GM19438 (cell line): ENCODE data around the gene TIMM17A.

Experiments used
- ATAC-seq: cut with Tn5 transposase; IDR thresholded peaks from one replicate; pipeline ENCODE4 v1.9.1; 2021; ENCODE audit warnings: low read depth; ENCODE audit not compliant: unreplicated experiment

The TIMM17A gene

DNA sequence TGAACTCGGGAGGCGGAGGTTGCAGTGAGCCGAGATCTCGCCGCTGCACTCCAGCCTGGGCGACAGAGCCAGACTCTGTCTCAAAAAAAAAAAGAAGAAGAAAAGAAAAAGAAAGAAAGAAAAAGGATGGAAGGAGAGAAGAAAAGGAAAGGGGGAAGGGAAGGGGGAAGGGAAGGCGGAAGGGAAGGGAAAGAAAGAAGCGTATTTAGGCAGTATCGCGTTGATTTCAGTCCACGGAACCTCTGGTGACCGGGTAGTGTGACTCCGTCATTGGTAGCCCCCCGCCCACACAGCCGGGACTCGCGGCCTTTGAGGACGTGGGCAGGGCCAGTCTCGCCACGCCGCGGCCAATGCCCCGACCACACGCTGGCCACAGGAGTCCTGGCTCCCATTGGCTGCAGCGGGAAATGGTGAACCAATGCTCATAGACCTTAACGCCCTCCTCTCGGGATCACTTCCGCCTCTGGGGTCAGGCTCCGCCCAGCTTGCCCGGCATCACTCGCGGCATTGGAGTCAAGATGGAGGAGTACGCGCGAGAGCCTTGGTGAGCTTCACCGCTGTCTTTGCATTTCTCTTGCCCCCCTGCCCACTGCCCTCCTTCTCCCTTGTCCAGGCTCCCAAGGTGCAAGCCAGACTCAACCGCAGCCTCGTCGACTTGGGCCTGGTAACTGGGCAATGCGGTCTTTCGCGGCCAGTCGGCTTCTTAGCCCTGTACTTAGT, at the start of gene TIMM17A:
Gene TIMM17A (plus strand): TSS at position 495 of the 720 bp plus-strand sequence. CDS start 24 bp downstream, at position 519.
- ATAC-seq = peak; percentile 100

- no peak for ATAC-seq
These were observed 49.0 kb upstream of the TIMM17A start for GRCh38 chr1:201906336-201906735.

GRCh38 chr1:201907621-201908020, 47.7 kb upstream of the TIMM17A start:
- ATAC-seq = no peak

DNA sequence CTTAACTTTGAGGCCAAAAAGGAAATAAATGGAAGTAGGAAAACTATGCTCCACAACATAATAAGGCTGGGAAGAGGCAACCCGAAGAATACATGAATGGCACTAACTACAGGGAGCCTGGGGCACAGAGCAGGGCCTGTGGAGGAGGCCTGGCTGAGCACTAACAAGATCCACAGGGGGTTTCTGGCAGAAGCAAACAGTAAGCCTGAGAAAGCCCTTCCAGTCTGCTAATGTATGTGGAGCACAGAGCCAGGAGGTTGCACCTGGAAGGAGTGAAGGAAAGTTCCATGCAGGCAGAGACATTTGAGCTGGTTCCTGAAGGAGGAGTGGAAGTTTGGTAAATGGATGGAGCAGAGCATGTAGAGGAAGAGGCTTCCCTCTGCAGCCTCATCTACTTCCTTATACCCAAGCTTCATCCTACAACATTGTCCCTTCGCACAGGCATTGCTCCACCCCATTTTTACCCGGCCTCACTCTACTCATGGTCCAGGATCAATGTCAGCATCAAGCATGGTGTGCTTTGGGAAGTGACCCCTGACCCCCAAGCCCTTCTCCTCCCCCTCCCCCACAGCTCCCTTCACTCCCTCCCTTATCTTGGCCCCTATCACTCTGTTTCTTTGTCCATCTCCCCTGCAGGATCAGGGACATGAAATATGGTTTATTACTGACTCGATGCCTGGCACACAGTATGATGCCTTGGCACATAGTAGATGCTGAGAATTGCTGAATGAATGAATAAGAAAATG, 43.3 kb upstream of the TIMM17A start:
- ATAC-seq = no peak

GRCh38 chr1:201912832-201913231, 42.5 kb upstream of the TIMM17A start:
- no peak for ATAC-seq

DNA sequence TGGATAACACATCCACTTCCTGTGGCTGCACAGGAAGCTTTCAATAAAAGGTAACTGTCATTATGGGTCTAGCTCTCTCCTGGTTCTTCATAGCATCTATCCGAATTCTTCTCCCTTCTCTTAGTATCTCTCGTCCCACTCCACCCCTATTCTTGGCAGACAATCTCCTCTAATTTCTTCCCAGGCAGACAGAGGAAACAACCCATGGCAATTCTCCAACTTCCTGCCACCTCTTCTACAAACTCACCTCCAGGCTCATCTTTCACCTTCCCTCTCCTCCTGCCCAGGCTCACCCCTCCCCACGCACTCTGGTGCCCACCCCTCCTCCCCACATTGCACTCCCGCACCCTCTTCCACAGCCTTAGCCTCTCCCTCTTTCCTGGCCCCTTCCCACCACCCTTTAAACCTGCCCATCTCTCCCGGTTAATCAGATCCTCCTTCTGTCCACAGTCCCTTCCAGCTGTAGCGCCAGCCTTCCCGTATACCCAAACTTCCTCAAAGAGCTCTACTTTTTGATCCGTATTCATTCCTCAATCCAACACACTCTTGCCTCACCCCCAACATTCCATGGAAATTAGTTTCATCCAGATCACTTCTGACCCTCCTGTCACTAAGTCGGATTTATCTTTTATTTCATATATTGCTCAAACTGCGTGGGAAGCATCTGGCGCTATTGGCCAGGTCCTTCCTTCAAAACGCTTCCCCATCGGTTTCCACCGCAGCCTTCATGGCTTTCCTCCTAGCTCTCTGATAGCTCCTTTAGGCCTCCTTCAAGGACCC, 40.7 kb upstream of the TIMM17A start:
- no peak for ATAC-seq

- ATAC-seq = no peak
These were observed 38.6 kb upstream of the TIMM17A start for GRCh38 chr1:201916649-201917249.

GRCh38 chr1:201917362-201918033, 37.8 kb upstream of the TIMM17A start:
- no peak for ATAC-seq

DNA sequence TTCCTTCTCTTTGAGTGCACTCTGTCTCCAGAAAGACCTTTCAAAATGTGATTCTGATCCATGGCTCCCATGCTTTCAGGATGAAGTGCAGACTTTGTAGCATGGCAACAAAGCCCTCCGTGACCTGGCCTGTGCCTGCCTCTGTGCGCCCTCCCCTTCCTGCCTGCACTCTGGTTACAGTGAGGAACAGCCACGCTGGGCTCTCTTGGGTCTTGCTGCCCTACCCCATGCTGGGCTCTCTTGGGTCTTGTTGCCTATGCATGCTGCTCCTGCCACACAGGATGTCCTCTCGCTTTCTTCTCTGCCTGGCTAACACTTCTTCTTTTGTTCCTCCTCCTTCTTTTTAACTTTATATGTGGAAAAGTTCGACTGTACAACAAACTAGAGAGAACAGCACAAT, 37.0 kb upstream of the TIMM17A start:
- no peak for ATAC-seq

DNA sequence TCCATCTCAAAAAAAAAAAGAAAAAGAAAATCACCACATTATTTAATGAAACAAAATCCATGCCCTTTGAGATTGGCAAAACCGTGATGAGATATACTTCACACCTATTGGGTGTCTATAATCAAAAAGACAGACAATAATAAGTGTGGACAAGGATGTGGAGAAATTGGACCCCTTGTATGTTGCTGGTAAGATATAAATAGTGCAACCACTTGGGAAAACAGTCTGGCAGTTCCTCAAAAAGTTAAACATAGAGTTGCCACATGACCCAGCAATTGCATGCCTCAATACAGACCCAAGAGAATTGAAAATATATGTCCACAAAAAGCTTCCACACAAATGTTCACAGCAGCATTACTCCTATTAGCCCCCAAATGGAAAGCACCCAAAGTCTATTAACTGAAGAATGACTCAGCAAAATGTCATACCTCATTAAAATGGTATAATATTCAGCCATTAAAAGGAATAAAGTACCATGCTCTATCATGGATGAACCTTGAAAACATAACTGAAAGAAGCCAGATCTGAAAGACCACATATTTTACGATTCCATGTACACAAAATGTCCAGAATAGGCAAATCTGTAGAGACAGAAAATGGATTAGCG, 33.2 kb upstream of the TIMM17A start:
- ATAC-seq = no peak

DNA sequence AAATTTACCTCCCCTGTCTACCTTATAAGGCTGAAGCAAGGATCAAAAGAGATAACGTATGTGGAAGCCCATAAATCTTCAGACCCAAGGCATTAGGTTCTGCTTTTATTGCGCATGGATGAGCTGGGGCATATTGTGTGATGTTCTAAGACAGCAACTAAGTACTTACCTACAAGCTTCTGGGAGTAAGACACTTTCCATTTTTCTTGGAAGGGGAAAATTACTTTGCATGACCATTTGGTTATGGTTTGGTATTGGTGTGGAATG, 30.1 kb upstream of the TIMM17A start:
- ATAC-seq = no peak

- ATAC-seq = no peak
These were observed 29.2 kb upstream of the TIMM17A start for GRCh38 chr1:201925981-201926645.

GRCh38 chr1:201928266-201928665, 27.0 kb upstream of the TIMM17A start:
- ATAC-seq = no peak

DNA sequence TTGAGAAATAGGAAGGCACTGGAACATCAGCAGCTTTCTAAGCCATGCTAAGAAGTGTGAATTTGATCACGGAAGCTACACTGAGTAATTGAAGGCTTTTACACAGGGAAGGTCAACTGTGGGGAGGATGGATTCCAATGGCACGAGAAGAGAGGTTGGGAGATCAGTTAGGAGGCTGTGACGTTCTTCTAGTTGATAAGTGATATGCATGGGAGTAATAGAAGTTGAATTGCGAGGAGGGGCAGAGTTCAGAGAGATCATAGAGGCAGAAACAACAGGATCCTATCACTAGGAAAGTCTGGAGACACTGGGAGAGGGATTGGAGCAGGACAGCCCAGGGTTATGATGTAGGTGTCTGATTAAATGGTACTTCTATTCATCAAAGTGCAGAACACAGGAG, 25.2 kb upstream of the TIMM17A start:
- no peak for ATAC-seq

GRCh38 chr1:201930803-201931202, 24.5 kb upstream of the TIMM17A start:
- no peak for ATAC-seq

DNA sequence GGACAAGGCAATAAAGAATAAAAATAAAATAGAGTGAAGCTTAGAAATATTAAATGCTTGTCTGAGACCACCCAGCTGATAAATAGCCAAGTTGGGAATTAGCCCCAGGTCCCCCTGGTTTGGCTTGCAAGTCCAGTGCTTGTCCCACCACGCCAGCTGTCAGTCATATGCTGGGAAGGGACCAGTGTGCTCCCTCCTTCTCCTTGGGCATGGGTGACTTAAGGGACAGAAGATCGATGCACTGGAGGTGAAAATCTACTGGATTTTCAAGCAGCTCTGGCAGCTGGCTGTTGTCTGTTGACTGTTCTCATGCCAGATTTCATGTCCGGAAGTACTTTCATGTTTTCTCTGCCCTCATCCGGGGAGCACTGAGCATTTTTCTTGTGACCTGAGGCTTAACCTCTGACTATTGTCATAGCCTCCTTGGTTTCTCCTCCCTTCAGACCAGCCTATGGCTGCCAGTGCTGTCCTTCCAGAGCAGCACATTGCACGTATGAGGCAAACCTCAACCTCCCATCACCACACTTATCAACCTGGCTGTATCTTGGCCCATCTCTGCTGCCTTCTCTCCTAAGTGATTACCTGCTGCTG, 21.4 kb upstream of the TIMM17A start:
- ATAC-seq = no peak

GRCh38 chr1:201937624-201938213, 17.6 kb upstream of the TIMM17A start:
- no peak for ATAC-seq

DNA sequence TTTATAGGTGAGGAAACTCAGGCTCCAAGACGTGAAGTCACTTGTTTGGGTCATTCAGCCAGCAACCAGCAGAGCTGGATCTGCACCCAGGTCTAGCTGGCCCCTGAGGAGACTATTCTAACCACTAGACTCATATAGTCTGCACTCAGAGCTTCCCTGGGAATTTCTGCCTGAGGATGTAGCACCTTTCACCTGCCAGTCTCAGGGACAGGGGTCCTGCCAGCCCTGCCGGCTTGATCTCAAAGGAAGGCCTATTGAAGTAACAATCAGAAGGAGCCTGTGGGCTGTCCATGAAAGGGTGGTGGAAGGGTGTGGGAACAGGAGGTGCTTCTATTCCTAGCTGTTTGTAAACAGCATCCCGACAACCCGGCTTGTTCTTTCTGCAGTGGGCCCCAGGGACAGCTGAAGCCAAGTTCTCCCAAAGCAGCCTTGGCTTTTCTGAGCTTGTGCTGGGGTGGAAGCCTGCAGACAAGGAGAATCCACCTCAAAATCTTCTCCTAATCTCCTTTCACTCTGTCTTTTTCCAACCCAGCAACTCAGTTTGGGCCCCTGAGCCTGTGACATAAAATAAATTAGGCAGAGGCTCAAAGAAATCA, 16.8 kb upstream of the TIMM17A start:
- no peak for ATAC-seq

DNA sequence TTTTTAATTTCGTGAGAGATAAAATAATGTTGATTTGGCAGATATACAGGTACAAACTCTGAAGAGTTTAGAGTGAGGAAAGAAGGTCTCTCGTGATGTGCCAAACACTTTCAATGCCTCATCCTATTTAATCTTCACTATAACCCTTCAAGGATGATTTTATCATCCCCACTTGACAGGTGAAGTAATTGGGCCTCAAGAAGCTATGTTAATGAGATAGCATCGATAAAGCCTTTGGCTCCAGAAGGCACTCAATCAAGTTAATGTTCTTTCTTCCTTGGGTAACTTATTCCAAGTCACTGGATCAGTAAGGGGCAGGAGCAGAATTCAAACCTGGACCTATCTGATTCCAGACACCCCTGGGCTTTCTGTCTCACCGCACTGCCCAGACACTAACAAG, 16.2 kb upstream of the TIMM17A start:
- ATAC-seq = no peak
